H1 (cell line): ENCODE results near the gene C1QTNF7. TPM values are rescaled to one million over a fixed set of nuclear protein-coding genes. Genes with fewer than 3 reads are reported as not detected.

Experiments
- KDM5A ChIP-seq: fragments of 200-600 bp; IDR thresholded peaks from 2 replicates; pipeline ENCODE4 v1.7.1; 2012; ENCODE audit warnings: mild to moderate bottlenecking, low read length, inconsistent platforms, mixed read lengths
- polyA plus RNA-seq, 7 experiments: library from polyadenylated mRNA; depleted of rRNA in 3 of 7; stranded (reverse) in 5 of 7; unstranded in 2 of 7; fragments of >200 nt in 5 of 7; fragments of 200-250 nt in 2 of 7; gene quantifications; 1 replicate in 5 of 7; 2 replicates in 1 of 7; 4 replicates in 1 of 7; pipeline versions ENCODE4 v1.2.1 to v1.2.3, GENCODE V29; 2011 to 2013; ENCODE audit warnings: missing spikeins in 2 of 7, mixed read lengths in 2 of 7
- total RNA-seq: library from RNA; stranded (reverse); fragmentation: NEBNext Ultra II Directional; extraction: Animal tissue kit (Norgen Biotek cat#: 25700); gene quantifications from 2 replicates; pipeline ENCODE4 v1.2.1, GENCODE V29; 2021

The C1QTNF7 gene
- total and polyA plus RNA-seq, 2 of the 8 experiments (the other 6 are each of a cell fraction or from before 2014, with no cell fraction given) = not detected

- no peak for TF ChIP-seq KDM5A
These were observed 16.4 kb downstream of the C1QTNF7 start (continued) for GRCh38 chr4:15444276-15444675.
